GM21723 (cell line): ENCODE results near the gene PLA2G4E.
A peak's percentile ranks its signal among the peaks of the same experiment; 100 is the strongest.

Source experiments
- ATAC-seq: cut with Tn5 transposase; IDR thresholded peaks from one replicate; pipeline ENCODE4 v1.9.1; 2021; ENCODE audit warnings: mild to moderate bottlenecking, moderate library complexity; ENCODE audit not compliant: unreplicated experiment

Gene PLA2G4E

GRCh38 chr15:41939986-41940385, 80.9 kb downstream of the PLA2G4E start:
- ATAC-seq, result no peak

GRCh38 chr15:41937568-41937923, 83.3 kb downstream of the PLA2G4E start:
- no peak for ATAC-seq

- no peak for ATAC-seq
Observed at GRCh38 chr15:41936649-41937567, 83.9 kb downstream of the PLA2G4E start.

GRCh38 chr15:41936155-41936554, 84.7 kb downstream of the PLA2G4E start:
- no peak for ATAC-seq

- peak; percentile 48 for ATAC-seq
Observed at GRCh38 chr15:41935566-41936020, 85.2 kb downstream of the PLA2G4E start.

- no peak for ATAC-seq
Observed at GRCh38 chr15:41934843-41935242, 86.0 kb downstream of the PLA2G4E start.

GRCh38 chr15:41933771-41934170, 87.1 kb downstream of the PLA2G4E start:
- ATAC-seq, result no peak

- ATAC-seq, result no peak
Observed at GRCh38 chr15:41933326-41933725, 87.5 kb downstream of the PLA2G4E start.

- no peak for ATAC-seq
Observed at GRCh38 chr15:41932511-41933289, 88.1 kb downstream of the PLA2G4E start.

- no peak for ATAC-seq
Observed at GRCh38 chr15:41932101-41932500, 88.7 kb downstream of the PLA2G4E start.
